ENCODE data around the gene MOGAT2.

MOGAT2 gene

GRCh38 chr11:75759832-75760231, 42.2 kb downstream of the MOGAT2 start:
- no peak for DNase-seq (ENCODE audit: extremely low read depth, insufficient read length)
- no peaks in the 10 kb centered on the region for H3K36me3 ChIP-seq (ENCODE audit: control insufficient read depth, insufficient read depth, low read length)
- TF ChIP-seq CTCF (IDR thresholded peaks at IDR 0.05; ENCODE audit: insufficient read depth, low read length, poor library complexity, severe bottlenecking), result no peak
- H3K4me3 ChIP-seq (replicated peaks; ENCODE audit: low read depth, low read length), result no peak overlapping the region
- no peaks in the 10 kb centered on the region for H3K27me3 ChIP-seq (replicated peaks; ENCODE audit: control insufficient read depth, insufficient read depth, low read length)

- Histone ChIP-seq H3K4me3 (replicated peaks; ENCODE audit: low read depth, low read length) (no peak overlapping the region), H3K27me3 (replicated peaks; ENCODE audit: control insufficient read depth, insufficient read depth, low read length) (no peaks in the 10 kb centered on the region), H3K36me3 (ENCODE audit: control insufficient read depth, insufficient read depth, low read length) (no peaks in the 10 kb centered on the region)
- DNase-seq (ENCODE audit: extremely low read depth, insufficient read length), result no peak
- no peak for TF ChIP-seq CTCF (IDR thresholded peaks at IDR 0.05; ENCODE audit: insufficient read depth, low read length, poor library complexity, severe bottlenecking)
Observed at GRCh38 chr11:75760243-75760642, 42.6 kb downstream of the MOGAT2 start.

GRCh38 chr11:75760710-75761493, 43.3 kb downstream of the MOGAT2 start:
- H3K27me3 ChIP-seq (replicated peaks; ENCODE audit: control insufficient read depth, insufficient read depth, low read length), result no peaks in the 10 kb centered on the region
- H3K4me3 ChIP-seq (replicated peaks; ENCODE audit: low read depth, low read length), result no peak overlapping the region
- no peaks in the 10 kb centered on the region for H3K36me3 ChIP-seq (ENCODE audit: control insufficient read depth, insufficient read depth, low read length)
- TF ChIP-seq CTCF (IDR thresholded peaks at IDR 0.05; ENCODE audit: insufficient read depth, low read length, poor library complexity, severe bottlenecking), result no peak
- no peak for DNase-seq (ENCODE audit: extremely low read depth, insufficient read length)

- no peaks in the 10 kb centered on the region for H3K36me3 ChIP-seq (ENCODE audit: control insufficient read depth, insufficient read depth, low read length)
- no peak overlapping the region for H3K4me3 ChIP-seq (replicated peaks; ENCODE audit: low read depth, low read length)
Observed at GRCh38 chr11:75762158-75762557, 44.5 kb downstream of the MOGAT2 start.

GRCh38 chr11:75762885-75763284, 45.2 kb downstream of the MOGAT2 start:
- DNase-seq (ENCODE audit: extremely low read depth, insufficient read length), result no peak
- Histone ChIP-seq H3K4me3 (replicated peaks; ENCODE audit: low read depth, low read length) (no peak overlapping the region), H3K27me3 (replicated peaks; ENCODE audit: control insufficient read depth, insufficient read depth, low read length) (no peaks in the 10 kb centered on the region), H3K36me3 (ENCODE audit: control insufficient read depth, insufficient read depth, low read length) (no peaks in the 10 kb centered on the region)
- TF ChIP-seq CTCF (IDR thresholded peaks at IDR 0.05; ENCODE audit: insufficient read depth, low read length, poor library complexity, severe bottlenecking), result no peak

More at GRCh38 chr11:75762158-75762557, 44.5 kb downstream of the MOGAT2 start:
- no peak for TF ChIP-seq CTCF (IDR thresholded peaks at IDR 0.05; ENCODE audit: insufficient read depth, low read length, poor library complexity, severe bottlenecking)
- no peaks in the 10 kb centered on the region for H3K27me3 ChIP-seq (replicated peaks; ENCODE audit: control insufficient read depth, insufficient read depth, low read length)
- DNase-seq (ENCODE audit: extremely low read depth, insufficient read length), result no peak
